Measurements from ENCODE around the gene PARVA. TPM values are rescaled to one million over a fixed set of nuclear protein-coding genes. Genes with fewer than 3 reads are reported as not detected.
A peak's percentile ranks its signal among the peaks of the same experiment; 100 is the strongest.

Gene PARVA
- total RNA-seq, 1 experiment from 2014 or later = 18.1 TPM

- no peaks in the 10 kb centered on the region for H3K23me2 ChIP-seq (ENCODE audit: insufficient read length, low read depth, low read length, poor library complexity, severe bottlenecking)
- no peak overlapping the region for H2BK20ac ChIP-seq (ENCODE audit: low read depth, low read length, poor library complexity, severe bottlenecking)
- H3K18ac ChIP-seq (ENCODE audit: insufficient read length, low read depth, low read length) = no peak overlapping the region
- H3K27ac ChIP-seq (ENCODE audit: insufficient read length, low read depth, low read length) = no peak overlapping the region
- H2BK12ac ChIP-seq (ENCODE audit: insufficient read length, low read depth, low read length) = no peak overlapping the region
- no peaks in the 10 kb centered on the region for H3K27me3 Mint-ChIP-seq (ENCODE audit: low read depth)
- H2AK5ac ChIP-seq (ENCODE audit: insufficient read length, low read length) = no peak overlapping the region
- no peak overlapping the region for H3K9ac ChIP-seq (ENCODE audit: extremely low read depth, insufficient read length, low read length)
- H3K27ac Mint-ChIP-seq = peak overlapping the region in 1 of 3 experiments; percentile 11; a peak in 1 of 7 replicates
- H4K91ac ChIP-seq (ENCODE audit: insufficient read length, low read depth, low read length) = no peak overlapping the region
- H4K20me1 ChIP-seq (ENCODE audit: control insufficient read depth, insufficient read depth, insufficient read length) = no peaks in the 10 kb centered on the region
- no peaks in the 10 kb centered on the region for H3K4me1 ChIP-seq (ENCODE audit: insufficient read depth, low read length)
- no peak overlapping the region for H3K4ac ChIP-seq (ENCODE audit: low read depth, low read length)
- H3T11ph ChIP-seq (ENCODE audit: low read length) = no peak overlapping the region
- H3K79me2 ChIP-seq (ENCODE audit: insufficient read depth, low read length) = no peaks in the 10 kb centered on the region
- H3K23ac ChIP-seq (ENCODE audit: insufficient read length, low read depth, low read length) = no peak overlapping the region
- no peaks in the 10 kb centered on the region for H3K27me3 ChIP-seq (ENCODE audit: insufficient read depth, low read length)
- H4K8ac ChIP-seq (replicated peaks; ENCODE audit: insufficient read length, low read depth, low read length) = no peak overlapping the region
- no peak overlapping the region for H2BK120ac ChIP-seq (ENCODE audit: low read depth, low read length, poor library complexity, severe bottlenecking)
- no peak overlapping the region for H3K14ac ChIP-seq (ENCODE audit: insufficient read depth, low read length)
- H3K4me3 Mint-ChIP-seq = no peak overlapping the region
- no peaks in the 10 kb centered on the region for H3K9me3 Mint-ChIP-seq
- no peak overlapping the region for H4K5ac ChIP-seq (ENCODE audit: insufficient read length, low read depth, low read length)
- H2BK15ac ChIP-seq (ENCODE audit: low read depth, low read length) = no peak overlapping the region
- H3K9me3 ChIP-seq (ENCODE audit: control insufficient read depth, low read depth, low read length) = no peaks in the 10 kb centered on the region
- no peak for TF ChIP-seq CTCF (conservative IDR thresholded peaks at IDR 0.05)
- no peak overlapping the region for H3K4me2 ChIP-seq (ENCODE audit: insufficient read depth, insufficient read length, low read length)
- H3K36me3 Mint-ChIP-seq (ENCODE audit: insufficient read depth in 1 of 3, low read depth in 3 of 3) = no peaks in the 10 kb centered on the region; a peak in 2 of 7 replicates
- no peak for DNase-seq
- H3K56ac ChIP-seq (ENCODE audit: insufficient read length, low read depth, low read length) = no peak overlapping the region
- no peak overlapping the region for H2AFZ ChIP-seq (ENCODE audit: low read length)
- no peaks in the 10 kb centered on the region for H3K4me1 Mint-ChIP-seq
- no peak overlapping the region for H2BK5ac ChIP-seq (ENCODE audit: insufficient read length, low read length)
- H3K79me1 ChIP-seq (ENCODE audit: insufficient read depth, low read depth, low read length, poor library complexity, severe bottlenecking) = no peaks in the 10 kb centered on the region
- no CpG with 5 or more reads among the region's 5 CpGs for WGBS (ENCODE audit: extremely low coverage, insufficient read length, low lambda C conversion rate)
Observed at GRCh38 chr11:12524865-12525264, 147.5 kb downstream of the PARVA start.
